Neural cell (in vitro differentiated cells): Measurements from ENCODE around the gene CD248. TPM values are rescaled to one million over a fixed set of nuclear protein-coding genes. Genes with fewer than 3 reads are reported as not detected.

ENCODE experiments used
- H2AFZ ChIP-seq: fragments of 200-600, 300-800 bp; sonication (generic), shearing (Covaris generic); 2 replicates; pipeline ENCODE4 v1.6.0; 2014; ENCODE audit warnings: low read depth, mild to moderate bottlenecking, antibody characterized with exemption, low read length, moderate library complexity
- H3F3A ChIP-seq: fragments of 200-600 bp; shearing (Covaris generic); 2 replicates; pipeline ENCODE4 v1.6.1; 2016; ENCODE audit warnings: mild to moderate bottlenecking, moderate library complexity, mixed read lengths, antibody characterized with exemption, low read length; ENCODE audit not compliant: insufficient read depth, poor library complexity, severe bottlenecking
- H3K27ac ChIP-seq: fragments of 200-600, 300-800 bp; sonication (generic), shearing (Covaris generic); 2 replicates; pipeline ENCODE4 v1.5.1; 2014; ENCODE audit warnings: mild to moderate bottlenecking, low read length, moderate library complexity
- H3K27me3 ChIP-seq: fragments of 300-800, 200-600 bp; sonication (generic), shearing (Covaris generic); 2 replicates; pipeline ENCODE4 v1.6.0; 2014; ENCODE audit warnings: mild to moderate bottlenecking, low read depth, low read length, moderate library complexity; ENCODE audit not compliant: insufficient read depth
- H3K36me3 ChIP-seq: fragments of 300-800, 200-600 bp; sonication (generic), shearing (Covaris generic); 2 replicates; pipeline ENCODE4 v1.5.1; 2014; ENCODE audit warnings: mild to moderate bottlenecking, antibody characterized with exemption, low read length, moderate library complexity; ENCODE audit not compliant: insufficient read depth
- H3K4me2 ChIP-seq: fragments of 300-800, 200-600 bp; sonication (generic), shearing (Covaris generic); 2 replicates; pipeline ENCODE4 v1.6.0; 2014; ENCODE audit warnings: mild to moderate bottlenecking, low read length
- H3K4me3 ChIP-seq: fragments of 300-800, 200-600 bp; sonication (generic), shearing (Covaris generic); 2 replicates; pipeline ENCODE4 v1.5.1; 2014; ENCODE audit warnings: mild to moderate bottlenecking, low read length, moderate library complexity
- H3K79me2 ChIP-seq: fragments of 200-600 bp; shearing (Covaris generic); replicated peaks from 2 replicates; pipeline ENCODE4 v1.6.0; 2014; ENCODE audit warnings: mild to moderate bottlenecking, low read length, moderate library complexity; ENCODE audit not compliant: insufficient read depth
- H3K9ac ChIP-seq: fragments of 300-800, 200-600 bp; sonication (generic), shearing (Covaris generic); 2 replicates; pipeline ENCODE4 v1.6.1; 2016; ENCODE audit warnings: mild to moderate bottlenecking, low read length, mixed read lengths
- H3K9me2 ChIP-seq: fragments of 200-600 bp; shearing (Covaris generic); 2 replicates; pipeline ENCODE4 v1.6.1; 2016; ENCODE audit warnings: mild to moderate bottlenecking, low read length, mixed read lengths; ENCODE audit not compliant: insufficient read depth
- H3K9me3 ChIP-seq: fragments of 200-600, 300-800 bp; sonication (generic), shearing (Covaris generic); 2 replicates; pipeline ENCODE4 v1.6.1; 2016; ENCODE audit warnings: mild to moderate bottlenecking, mixed run types, low read length, moderate library complexity, mixed read lengths
- H4K20me1 ChIP-seq: fragments of 200-600 bp; shearing (Covaris generic); 2 replicates; pipeline ENCODE4 v1.6.1; 2016; ENCODE audit warnings: mild to moderate bottlenecking, mixed run types; ENCODE audit not compliant: insufficient read depth
- EP300 ChIP-seq: fragments of 450-650 bp; conservative IDR thresholded peaks from 2 replicates; pipeline ENCODE4 v1.6.1; 2014; ENCODE audit warnings: antibody characterized with exemption, mild to moderate bottlenecking, moderate library complexity; ENCODE audit not compliant: poor library complexity, severe bottlenecking
- EZH2 ChIP-seq: fragments of 200-600, 300-800 bp; shearing (Covaris generic), sonication (generic); IDR thresholded peaks from 2 replicates; pipeline ENCODE4 v1.6.1; 2014; ENCODE audit warnings: antibody characterized with exemption, low read length, borderline replicate concordance, mild to moderate bottlenecking; ENCODE audit not compliant: insufficient read depth, poor library complexity, severe bottlenecking
- MXI1 ChIP-seq: fragments of 450-650 bp; conservative IDR thresholded peaks from 2 replicates; pipeline ENCODE4 v1.6.1; 2014; ENCODE audit warnings: antibody characterized with exemption, mild to moderate bottlenecking; ENCODE audit not compliant: poor library complexity, severe bottlenecking
- POLR2AphosphoS5 ChIP-seq: IDR thresholded peaks from 2 replicates; pipeline ENCODE4 v1.6.1; 2012
- RAD21 ChIP-seq: fragments of 450-650 bp; conservative IDR thresholded peaks from 2 replicates; pipeline ENCODE4 v1.6.1; 2014; ENCODE audit warnings: antibody characterized with exemption, mild to moderate bottlenecking, moderate library complexity
- SMC3 ChIP-seq: fragments of 450-650 bp; conservative IDR thresholded peaks from 2 replicates; pipeline ENCODE4 v1.6.1; 2014; ENCODE audit warnings: antibody characterized with exemption, mild to moderate bottlenecking, moderate library complexity; ENCODE audit not compliant: poor library complexity
- TAF1 ChIP-seq: IDR thresholded peaks from 2 replicates; pipeline ENCODE4 v1.6.1; 2012; ENCODE audit warnings: low read depth
- polyA plus RNA-seq: library from polyadenylated mRNA; depleted of rRNA; stranded (reverse); fragments of >200 nt; gene quantifications from 2 replicates; pipeline ENCODE4 v1.2.3, GENCODE V29; 2014
- TF ChIP-seq, protein P1 (sequence below): fragments of 450-650 bp; IDR thresholded peaks from 2 replicates; pipeline ENCODE4 v1.5.1; 2014; ENCODE audit warnings: antibody characterized with exemption, mild to moderate bottlenecking, moderate library complexity; ENCODE audit not compliant: poor library complexity, severe bottlenecking
- TF ChIP-seq, protein P2 (sequence below): IDR thresholded peaks from 2 replicates; pipeline ENCODE4 v1.6.1; 2012; ENCODE audit warnings: borderline replicate concordance

CD248 gene
- polyA plus RNA-seq, 1 donor from 2014 or later: not detected

DNA sequence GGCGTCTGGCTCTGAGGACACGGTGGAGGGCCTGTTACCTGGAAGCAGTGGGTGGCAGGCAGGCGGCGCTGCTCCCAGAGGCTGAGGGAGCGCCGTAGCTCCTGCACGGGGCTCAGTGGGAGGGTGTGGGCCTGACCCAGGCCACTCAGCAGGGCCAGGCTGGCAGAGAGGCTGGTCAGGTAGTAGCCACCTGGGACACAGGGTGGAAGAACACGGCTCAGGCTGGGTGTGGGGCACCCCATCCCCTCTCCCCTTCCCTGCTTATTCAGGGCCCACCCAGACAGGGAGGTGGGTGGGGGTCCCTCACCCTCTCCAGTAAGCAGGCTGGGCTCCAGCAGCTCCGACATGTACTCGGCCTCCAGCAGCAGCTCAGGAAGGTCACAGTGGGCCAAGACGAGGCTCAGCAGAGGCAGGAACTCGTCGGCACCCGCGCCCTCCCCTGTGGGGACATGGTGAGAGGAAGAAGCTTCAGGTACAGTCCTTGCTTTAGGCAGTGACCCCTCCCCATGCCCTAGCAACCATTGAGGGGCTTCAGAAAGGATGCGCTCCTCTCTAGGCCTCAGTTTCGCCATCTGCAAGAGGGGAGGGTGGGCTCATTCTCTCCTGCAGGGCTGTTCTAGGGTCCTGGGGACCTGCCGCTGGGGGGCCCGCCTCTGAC lies 16.5 kb upstream of the CD248 start:
- H3K36me3 ChIP-seq: no peaks in the 10 kb centered on the region
- TF ChIP-seq EP300 (no peak), MXI1 (no peak), SMC3 (no peak), TAF1 (no peak)
- TF ChIP-seq, protein P1, sequence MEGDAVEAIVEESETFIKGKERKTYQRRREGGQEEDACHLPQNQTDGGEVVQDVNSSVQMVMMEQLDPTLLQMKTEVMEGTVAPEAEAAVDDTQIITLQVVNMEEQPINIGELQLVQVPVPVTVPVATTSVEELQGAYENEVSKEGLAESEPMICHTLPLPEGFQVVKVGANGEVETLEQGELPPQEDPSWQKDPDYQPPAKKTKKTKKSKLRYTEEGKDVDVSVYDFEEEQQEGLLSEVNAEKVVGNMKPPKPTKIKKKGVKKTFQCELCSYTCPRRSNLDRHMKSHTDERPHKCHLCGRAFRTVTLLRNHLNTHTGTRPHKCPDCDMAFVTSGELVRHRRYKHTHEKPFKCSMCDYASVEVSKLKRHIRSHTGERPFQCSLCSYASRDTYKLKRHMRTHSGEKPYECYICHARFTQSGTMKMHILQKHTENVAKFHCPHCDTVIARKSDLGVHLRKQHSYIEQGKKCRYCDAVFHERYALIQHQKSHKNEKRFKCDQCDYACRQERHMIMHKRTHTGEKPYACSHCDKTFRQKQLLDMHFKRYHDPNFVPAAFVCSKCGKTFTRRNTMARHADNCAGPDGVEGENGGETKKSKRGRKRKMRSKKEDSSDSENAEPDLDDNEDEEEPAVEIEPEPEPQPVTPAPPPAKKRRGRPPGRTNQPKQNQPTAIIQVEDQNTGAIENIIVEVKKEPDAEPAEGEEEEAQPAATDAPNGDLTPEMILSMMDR: no peak

DNA sequence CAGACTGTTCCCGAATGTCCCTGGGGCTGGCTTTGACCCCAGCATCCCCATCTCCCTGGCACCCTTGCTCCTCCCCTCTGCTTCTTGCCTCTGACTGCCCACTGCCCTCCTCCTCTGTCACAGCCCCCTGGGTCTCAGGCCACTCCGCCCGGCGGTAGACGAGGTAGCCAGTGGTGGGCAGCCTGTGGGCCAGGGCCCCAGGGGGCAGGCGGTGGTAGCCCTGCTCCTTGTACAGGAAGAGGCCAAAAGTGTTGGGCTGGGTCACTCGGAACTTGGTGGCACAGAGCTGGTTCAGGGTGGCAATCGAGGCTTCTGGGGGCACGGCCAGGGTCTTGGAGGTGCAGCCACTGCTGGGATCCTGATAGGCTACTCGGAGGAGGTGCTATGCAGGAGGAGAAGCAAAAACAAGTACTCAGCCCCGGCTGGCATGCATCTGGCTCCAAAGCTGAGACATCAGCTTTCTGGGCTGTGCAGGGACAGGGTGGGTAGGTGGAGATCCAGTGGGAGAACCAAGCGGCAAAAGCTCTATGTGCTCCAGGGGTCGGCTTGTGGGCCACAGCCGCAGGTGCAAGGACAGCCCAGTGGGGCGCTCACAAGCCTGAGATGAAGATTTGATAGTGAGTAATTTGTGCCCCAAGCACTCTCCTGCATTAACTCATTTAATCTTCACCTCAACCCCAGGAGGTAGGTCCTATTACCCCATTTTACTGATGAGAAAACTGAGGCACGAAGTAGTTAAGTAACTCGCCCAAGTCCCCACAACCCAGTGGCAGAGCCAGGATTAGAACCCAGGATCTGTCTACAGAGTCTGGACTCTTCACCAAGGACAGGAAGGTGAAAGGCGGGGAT lies 15.8 kb upstream of the CD248 start:
- Histone ChIP-seq H4K20me1 (no peaks in the 10 kb centered on the region), H3K4me3 (no peak overlapping the region), H3F3A (no peaks in the 10 kb centered on the region), H3K27me3 (no peaks in the 10 kb centered on the region), H3K4me2 (no peak overlapping the region), H3K9ac (no peak overlapping the region), H3K9me3 (no peaks in the 10 kb centered on the region), H3K79me2 (no peaks in the 10 kb centered on the region), H3K9me2 (no peaks in the 10 kb centered on the region), H3K36me3 (no peaks in the 10 kb centered on the region), H3K27ac (no peak overlapping the region), H2AFZ (no peak overlapping the region)
- TF ChIP-seq EZH2 (no peak), EP300 (no peak), TAF1 (no peak), SMC3 (no peak), MXI1 (no peak), POLR2AphosphoS5 (no peak), RAD21 (no peak)
- TF ChIP-seq, protein P1: no peak
- TF ChIP-seq, protein P2, sequence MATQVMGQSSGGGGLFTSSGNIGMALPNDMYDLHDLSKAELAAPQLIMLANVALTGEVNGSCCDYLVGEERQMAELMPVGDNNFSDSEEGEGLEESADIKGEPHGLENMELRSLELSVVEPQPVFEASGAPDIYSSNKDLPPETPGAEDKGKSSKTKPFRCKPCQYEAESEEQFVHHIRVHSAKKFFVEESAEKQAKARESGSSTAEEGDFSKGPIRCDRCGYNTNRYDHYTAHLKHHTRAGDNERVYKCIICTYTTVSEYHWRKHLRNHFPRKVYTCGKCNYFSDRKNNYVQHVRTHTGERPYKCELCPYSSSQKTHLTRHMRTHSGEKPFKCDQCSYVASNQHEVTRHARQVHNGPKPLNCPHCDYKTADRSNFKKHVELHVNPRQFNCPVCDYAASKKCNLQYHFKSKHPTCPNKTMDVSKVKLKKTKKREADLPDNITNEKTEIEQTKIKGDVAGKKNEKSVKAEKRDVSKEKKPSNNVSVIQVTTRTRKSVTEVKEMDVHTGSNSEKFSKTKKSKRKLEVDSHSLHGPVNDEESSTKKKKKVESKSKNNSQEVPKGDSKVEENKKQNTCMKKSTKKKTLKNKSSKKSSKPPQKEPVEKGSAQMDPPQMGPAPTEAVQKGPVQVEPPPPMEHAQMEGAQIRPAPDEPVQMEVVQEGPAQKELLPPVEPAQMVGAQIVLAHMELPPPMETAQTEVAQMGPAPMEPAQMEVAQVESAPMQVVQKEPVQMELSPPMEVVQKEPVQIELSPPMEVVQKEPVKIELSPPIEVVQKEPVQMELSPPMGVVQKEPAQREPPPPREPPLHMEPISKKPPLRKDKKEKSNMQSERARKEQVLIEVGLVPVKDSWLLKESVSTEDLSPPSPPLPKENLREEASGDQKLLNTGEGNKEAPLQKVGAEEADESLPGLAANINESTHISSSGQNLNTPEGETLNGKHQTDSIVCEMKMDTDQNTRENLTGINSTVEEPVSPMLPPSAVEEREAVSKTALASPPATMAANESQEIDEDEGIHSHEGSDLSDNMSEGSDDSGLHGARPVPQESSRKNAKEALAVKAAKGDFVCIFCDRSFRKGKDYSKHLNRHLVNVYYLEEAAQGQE: no peak

More for the DNA sequence above, 16.5 kb upstream of the CD248 start:
- Histone ChIP-seq H3K79me2 (no peaks in the 10 kb centered on the region), H3K27ac (no peak overlapping the region), H3K4me2 (no peak overlapping the region), H4K20me1 (no peaks in the 10 kb centered on the region), H3K4me3 (no peak overlapping the region), H2AFZ (no peak overlapping the region), H3K9me3 (no peaks in the 10 kb centered on the region), H3K9me2 (no peaks in the 10 kb centered on the region), H3K27me3 (no peaks in the 10 kb centered on the region), H3F3A (no peaks in the 10 kb centered on the region), H3K9ac (no peak overlapping the region)
